IPS-NIHi11 (cell line): ENCODE results near the gene UROD.
A peak's percentile ranks its signal among the peaks of the same experiment; 100 is the strongest.

ENCODE experiments used
- DNase-seq: peaks from one replicate; pipeline ENCODE4 v3.0.0; 2012; ENCODE audit warnings: mixed read lengths, low spot score

Gene UROD

DNA sequence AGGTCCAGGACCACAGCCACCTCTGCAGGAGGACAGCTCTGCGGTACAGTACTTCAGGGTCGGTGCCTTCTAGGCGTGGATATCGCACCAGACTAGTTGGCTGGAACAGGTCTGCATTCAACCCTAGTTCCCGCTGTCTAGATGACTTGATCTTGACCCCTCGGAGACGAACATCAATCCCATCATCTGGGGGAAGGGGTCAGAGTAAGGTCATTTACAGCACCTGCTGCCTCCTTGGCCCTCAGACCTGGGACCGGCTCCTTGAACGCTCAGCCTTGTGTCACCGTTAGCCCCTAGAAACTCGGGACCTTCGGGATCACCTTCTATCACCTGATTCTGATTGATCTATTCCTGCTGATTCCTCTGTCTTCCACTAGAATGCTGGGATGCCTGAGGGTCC is 3.5 kb upstream of the UROD start:
- no peak for DNase-seq

DNA sequence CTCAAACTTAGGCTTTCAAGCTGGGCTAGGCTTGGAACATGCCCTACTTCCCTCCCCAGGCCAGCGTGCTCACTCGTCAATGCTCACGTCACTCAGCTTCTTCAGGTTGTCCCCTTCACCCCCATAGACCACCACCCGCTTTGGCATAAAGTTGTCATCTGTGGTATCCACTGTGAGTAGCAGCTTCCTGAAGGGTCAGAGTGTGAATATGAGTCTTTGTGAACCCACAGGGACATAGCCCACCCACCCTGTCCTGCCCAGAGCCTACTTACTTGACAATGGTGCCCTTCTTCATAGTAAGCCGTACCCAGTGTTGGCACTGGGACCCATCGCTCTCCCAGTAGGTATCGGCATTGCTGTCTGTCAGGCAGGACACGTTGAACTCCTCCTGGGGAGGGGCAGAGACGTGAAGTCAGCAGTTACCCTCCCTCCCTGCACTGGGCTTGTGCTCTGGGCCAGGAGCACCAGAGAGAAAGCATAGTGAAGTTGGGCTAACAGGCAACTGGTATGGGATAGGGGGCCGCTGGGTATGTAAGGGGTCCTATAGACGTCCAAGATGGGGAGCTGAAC is 2.7 kb upstream of the UROD start:
- DNase-seq: no peak

DNA sequence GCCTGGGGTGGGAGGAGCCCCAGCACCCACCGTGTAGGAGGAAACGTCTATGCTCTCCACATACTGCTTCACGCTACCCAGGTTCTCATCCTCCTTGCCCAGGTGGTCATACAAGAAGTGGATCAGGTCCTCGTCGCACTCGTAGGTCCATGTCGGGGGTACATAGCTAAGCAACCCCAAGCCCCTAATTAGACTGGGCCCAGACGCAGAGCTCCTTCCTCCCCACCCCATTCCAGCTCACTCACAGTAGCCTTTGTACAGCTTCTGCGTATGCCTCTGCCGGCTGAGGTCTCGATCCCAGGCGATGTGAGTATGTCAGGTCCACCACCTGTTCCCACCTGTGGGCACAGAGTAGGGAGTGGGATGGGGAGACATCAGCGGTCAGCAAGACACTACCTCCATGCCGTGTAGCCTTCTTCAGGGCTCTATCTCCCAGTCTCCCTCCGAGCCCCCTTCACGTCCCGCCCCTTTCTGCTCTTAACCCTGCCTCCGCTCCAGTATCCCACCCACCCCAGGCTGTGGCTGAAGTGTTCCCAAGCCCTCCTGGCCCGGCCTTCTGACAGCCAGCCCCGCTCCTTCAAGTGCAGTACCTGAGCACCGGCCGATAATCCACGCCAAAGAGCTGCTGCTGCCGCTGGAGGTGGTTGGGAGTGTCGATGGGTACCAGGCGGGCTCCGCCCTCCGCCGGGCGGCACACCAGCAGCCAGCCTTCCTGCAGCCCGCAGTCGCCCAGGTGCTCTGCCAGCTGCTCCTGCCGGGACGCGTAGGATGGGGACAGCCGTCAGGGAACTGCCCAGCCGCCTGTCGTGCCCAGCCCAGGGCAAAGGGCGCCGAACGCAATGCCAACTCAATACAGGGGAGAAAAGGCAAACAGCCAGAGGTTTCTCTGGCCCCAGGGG is 1.8 kb upstream of the UROD start:
- peak; percentile 62 for DNase-seq

DNA sequence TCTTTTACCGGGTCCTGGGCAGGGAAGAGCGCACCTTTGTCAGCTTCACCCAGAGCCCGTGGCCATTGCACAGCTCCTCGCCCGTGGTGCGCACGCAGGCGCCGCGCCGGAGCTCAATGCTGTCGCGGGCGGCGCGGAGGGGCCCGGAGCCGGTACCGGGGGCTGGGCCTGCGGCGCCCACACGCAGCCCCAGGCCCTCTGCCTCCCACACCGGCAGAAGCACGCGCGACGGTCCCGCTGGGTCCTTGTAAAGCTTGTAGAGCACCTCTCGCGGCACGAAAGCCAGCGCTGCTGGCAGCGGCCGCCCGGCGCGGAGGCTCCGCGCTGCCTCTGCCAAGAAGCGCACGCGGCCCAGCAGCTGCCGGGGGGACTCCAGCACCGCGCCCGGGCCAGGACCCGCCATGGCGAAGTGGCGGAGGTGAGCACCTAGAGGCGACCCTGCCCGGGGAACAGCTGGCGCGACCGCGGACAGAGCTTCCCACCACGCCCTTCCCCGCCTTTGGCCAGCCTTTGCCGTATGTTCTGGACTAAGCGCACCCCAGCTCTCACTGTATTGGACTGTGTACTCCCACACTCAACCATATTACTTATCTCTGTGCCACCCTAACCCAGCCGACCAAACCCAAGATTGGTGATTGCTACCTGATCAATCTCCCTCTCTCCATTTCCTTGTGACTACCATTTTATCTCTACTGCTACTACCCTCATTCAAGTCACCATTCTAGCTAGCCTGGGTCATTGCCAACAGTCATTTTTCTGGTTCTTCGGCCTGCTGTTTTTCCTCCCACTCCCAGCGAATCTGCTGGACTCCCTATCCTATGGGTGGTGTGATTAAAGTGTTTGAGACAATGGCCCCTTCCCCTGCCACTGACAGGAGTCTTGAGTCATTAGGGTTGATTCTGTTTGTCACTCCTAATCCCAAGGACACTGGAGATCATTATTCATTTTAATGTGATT is 921 bp upstream of the UROD start, which contains the start of gene HECTD3:
HECTD3 (minus strand) TSS at position 470 of the 957 bp plus-strand sequence; CDS start at position 403, 67 bp downstream.
- peak; percentile 83 for DNase-seq

DNA sequence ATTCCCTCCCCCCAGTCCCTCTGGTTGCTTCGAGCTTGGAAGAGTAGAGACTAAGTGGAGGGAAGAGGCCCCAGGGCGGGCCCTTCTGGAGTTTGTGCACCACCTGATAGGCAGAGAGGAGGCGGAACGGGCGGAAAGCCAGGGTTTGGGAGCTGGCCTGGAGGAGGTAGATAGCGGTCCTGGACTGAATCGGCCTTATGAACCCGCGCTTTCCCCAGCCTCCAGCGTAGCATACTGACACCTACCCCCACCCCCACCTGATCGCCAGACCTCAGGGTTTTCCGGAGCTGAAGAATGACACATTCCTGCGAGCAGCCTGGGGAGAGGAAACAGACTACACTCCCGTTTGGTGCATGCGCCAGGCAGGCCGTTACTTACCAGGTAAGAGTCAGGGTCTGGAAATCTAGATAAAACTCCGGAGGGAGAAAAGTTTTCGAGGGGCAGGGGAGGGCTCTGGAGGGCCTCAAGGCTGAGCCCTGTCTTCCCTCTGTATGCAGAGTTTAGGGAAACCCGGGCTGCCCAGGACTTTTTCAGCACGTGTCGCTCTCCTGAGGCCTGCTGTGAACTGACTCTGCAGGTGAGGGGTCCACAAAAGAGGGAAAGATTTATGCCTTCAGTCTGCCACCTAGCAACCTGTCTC is 705 bp downstream of the UROD start:
- DNase-seq: peak; percentile 40

DNA sequence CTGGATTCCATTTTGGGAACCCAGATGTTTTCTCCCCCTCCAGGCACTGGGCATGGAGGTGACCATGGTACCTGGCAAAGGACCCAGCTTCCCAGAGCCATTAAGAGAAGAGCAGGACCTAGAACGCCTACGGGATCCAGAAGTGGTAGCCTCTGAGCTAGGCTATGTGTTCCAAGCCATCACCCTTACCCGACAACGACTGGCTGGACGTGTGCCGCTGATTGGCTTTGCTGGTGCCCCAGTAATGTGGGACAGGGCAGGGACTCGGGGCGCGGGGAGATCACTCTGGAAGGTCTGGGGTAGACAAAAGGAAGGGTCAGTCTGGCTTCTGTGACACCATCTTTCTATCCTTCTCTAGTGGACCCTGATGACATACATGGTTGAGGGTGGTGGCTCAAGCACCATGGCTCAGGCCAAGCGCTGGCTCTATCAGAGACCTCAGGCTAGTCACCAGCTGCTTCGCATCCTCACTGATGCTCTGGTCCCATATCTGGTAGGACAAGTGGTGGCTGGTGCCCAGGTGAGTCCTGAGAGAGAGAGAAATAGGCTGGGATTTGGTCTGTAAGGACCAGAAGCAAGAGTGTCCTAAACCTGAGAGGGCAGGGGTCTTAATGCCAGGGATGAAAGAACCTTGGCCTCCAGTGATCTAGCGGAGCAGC is 1.6 kb downstream of the UROD start:
- no peak for DNase-seq

DNA sequence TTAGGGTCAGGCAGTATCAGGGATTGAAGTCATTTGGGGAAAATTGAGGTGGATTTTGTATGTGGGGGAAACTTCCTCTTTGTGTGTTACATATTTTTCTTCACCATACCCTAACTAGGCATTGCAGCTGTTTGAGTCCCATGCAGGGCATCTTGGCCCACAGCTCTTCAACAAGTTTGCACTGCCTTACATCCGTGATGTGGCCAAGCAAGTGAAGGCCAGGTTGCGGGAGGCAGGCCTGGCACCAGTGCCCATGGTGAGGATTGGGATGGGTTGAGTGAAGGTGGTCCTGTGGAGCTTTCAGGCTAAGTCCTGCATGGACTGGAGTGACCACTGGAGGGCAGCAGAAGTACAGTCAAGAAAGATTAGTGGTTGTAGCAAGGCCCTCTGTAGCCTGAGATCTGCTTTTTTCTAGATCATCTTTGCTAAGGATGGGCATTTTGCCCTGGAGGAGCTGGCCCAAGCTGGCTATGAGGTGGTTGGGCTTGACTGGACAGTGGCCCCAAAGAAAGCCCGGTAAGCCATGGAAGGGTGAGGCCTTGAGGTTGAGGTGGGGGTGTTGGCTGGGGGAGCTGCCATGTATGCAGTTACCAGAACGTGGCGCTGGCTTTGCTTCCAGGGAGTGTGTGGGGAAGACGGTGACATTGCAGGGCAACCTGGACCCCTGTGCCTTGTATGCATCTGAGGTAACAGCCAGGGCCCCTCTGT is 2.4 kb downstream of the UROD start:
- peak; percentile 78 for DNase-seq

DNA sequence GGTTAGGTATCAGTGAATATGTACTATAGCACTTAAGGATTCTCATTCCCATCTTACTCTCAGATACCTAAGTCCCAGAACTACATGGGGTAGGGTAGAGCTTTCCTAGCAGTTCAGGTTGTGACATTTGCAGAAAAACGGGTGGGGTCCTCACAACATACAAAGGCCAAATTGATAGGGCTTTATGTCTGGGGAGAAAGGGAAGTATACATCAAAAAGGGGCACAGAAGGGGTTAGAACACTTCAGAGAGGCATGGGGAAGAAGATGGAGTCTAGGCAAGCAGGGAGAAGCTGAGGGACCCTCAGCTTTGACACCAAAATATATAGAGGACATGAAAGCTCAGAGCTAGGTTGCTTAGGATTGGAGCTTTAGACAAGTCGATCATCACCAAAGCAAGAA is 3.6 kb downstream of the UROD start:
- no peak for DNase-seq

DNA sequence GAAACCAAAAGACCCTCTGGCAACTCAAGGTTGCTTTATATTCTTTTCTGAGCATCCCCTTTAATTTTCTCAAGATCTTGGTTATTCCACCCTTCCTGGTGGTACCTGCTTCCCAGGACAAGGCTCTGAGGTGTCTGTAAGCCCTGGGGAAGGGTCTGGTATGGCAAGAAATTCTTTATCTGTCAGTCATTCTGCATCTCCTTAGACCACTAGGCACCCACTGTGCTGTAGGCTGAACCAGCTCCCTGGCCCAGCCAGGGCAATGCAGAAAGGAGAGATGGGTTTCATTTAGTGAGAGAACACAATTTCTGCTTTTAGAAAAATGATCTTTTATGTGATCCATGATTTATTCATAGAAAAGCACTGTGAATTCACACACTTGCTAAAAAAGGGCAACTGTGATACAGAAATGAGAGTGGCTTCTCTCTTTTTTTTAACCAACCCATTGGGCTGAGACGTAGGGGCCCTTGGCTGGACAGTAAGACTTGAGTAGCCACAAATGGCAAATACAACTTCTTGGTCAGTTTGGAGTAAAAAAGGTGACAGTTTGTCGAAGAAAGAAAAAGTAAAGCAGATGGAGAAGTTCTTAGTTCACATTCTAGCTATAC is 4.1 kb downstream of the UROD start:
- DNase-seq: no peak

DNA sequence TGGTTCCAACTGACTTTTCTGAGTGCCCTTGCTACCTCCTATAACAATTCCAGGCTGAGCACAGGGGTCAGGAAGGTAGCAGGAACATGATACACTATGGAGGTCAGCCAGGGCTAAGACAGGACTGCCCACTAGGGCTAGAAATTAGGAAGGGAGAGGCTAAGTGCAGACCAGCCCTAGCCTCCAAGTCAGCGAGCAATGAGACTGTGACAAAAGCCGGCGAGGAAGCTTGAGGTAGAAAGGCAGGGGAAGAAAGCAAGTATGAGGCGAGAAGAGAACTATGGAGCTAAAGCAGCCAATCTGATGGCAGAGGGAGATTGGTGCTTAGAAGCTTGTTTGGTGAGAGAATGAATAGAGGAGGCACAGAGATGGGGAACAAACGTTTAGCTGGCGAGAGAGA is 4.7 kb downstream of the UROD start:
- DNase-seq: no peak

DNA sequence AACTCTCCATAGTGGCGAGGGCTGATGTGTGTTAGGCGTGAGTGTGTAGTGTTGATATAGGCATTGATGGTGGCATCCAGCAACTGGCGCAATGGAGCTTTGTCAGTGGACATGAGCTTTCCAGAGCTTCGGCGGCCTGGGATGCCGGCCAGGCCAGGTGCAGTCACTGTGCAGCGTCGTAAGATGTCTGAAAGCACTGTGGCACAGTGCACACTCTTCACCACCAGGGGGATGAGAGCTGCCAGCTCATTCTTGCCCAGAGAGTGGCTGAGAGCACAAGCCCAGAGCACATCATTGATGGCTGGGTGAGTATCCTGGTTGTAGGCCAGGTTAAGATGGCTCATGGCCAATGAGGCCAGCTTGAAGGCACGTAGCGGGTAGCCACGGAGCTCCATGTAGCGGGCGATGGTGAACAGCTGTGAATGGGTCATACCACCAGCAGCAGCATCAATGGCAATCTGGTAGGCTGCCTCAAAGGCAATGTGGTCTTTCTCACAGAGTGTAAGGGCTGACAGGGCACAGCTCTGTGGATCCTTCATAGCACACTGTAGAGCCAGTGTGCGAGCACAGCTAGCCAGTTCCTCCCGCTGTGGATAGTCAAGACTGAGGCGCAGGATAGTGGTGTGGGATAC is 6.7 kb downstream of the UROD start:
- DNase-seq: peak; percentile 58

DNA sequence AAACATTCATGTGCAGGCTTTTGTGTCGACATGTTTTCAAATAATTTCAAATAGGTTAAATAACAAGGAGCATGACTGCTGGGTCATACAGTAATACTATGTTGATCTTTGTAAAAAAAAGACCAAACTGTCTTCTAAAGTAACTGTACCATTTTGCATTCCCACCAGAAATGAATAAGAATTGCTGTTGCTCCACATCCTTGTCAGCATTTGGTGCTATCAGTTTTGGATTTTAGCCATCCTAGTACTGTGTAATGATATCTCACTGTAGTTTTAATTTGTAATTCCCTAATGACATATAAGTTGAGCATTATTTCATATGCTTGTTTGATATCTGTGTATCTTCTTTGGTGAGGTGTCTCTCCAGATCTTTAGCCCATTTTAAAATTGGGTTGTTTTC is 11.6 kb downstream of the UROD start:
- DNase-seq: no peak

DNA sequence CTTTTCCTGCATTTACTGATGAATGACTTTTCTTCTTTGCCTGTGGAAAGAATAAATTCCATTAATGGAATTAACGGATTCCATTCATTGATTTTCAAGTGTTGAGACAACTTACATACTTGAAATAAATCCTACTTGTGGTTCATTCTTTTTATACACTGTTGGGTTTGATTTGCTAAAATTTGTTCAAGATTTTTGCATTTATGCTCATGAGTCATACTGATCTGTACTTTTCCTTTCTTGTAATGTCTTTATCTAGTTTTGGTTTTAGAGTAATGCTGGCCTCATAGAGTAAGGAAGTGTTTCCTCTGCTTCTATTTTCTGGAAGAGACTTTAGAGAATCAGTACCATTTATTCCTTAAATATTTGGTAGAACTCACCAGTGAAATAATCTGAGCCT is 14.4 kb downstream of the UROD start:
- DNase-seq: no peak

DNA sequence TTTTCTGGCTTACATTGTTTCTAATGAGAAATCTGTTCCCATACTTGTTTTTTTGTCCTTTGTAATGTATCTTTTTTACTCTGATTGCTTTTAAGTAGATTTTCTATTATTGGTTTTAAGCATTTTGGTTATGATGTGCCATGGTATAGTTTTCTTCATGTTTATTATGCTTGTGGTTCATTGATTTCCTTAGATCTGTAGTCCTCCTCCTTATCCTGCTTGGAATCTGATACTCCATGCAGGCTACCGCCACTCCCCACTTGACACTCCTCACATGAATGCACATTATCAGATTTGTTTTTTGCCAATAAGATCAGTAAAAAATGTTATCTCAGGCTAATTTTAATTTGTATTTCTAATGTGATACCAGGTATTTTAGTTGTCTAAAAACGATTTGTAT is 20.8 kb downstream of the UROD start:
- no peak for DNase-seq

DNA sequence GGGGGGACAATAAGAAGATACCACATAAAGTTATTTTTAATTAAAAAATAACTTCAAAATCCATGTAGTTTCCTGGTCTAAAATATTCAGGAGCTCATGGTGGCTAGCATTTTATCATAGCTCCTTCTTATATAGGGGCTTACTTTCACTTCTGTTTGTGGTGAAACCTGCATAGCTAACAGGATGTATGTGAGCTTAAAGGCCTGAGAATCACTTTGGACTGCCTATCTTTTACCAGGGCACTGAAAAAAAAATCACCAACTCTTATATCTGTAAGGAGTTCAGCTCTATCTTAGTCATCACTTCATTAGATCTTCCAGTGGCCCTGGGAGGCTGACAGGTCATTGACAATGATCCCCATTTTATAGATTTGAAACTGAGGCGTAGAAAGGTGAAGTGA is 21.3 kb downstream of the UROD start:
- DNase-seq: no peak

DNA sequence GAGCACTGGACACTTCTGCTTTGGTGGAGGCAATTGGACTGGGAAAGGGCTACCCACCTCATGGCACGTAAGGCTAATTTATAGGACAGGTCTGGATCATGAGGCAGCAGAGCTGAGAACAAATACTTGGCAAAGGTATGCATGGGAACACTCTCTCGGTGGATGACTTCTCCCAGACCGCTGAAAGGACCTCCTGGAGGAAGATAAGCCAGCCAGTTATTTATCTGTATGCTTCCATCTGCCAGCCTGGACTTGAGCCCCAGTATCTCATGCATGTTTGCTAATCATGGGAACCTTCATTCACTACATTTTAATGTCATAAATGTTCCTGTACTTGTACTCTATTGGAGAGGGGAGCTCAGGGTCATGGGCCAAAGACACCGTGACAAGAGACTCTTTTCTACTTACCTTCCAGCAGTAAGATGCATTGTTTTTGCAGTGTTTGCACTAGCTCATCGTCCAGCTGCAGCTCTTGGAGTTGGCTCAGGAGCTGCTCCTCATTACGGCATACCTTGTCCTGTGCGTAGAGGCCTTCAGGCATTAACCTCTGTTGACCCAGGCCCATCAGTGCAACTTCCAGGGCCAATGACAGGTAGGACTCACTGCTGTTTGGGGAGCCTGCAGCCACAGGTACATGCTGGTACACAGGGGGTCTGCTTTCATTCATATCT is 23.7 kb downstream of the UROD start:
- no peak for DNase-seq

DNA sequence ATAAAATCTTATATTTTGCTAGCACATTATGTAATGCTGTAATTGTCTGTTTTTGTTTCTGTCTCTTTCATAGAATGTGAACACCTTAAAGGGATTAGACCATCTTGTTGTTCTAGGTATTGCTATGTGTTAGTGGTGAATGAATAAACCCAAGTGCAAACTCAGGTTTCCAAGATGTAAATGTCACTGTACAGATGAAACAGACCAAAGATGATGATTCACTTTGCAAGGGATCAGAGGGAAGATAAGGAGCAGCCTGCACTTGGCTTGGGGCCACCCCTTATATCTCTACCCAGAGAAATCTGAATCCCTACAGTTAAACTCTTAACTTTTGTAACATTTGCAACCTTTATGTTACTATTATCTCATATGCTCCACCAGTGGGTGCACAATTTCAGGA is 25.4 kb downstream of the UROD start:
- no peak for DNase-seq

DNA sequence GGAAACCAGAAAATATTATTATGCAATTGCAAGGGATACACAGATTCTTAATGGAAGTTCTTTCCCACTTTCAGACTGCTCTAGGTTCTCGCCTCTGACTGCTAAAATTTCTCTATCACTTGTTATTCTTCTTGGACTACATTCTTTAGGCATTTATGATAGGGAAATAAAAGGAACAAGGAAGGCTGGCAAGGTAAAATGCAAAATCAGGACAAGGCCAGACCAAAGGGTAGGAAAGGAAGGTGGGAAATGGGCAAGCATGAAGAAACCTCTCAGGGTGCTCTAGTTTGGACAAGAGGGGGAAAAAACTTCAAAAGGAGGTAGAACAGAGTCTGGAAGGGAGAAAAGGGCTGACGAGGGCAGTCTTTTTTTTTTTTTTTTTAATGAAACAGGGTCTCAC is 26.2 kb downstream of the UROD start:
- DNase-seq: no peak

DNA sequence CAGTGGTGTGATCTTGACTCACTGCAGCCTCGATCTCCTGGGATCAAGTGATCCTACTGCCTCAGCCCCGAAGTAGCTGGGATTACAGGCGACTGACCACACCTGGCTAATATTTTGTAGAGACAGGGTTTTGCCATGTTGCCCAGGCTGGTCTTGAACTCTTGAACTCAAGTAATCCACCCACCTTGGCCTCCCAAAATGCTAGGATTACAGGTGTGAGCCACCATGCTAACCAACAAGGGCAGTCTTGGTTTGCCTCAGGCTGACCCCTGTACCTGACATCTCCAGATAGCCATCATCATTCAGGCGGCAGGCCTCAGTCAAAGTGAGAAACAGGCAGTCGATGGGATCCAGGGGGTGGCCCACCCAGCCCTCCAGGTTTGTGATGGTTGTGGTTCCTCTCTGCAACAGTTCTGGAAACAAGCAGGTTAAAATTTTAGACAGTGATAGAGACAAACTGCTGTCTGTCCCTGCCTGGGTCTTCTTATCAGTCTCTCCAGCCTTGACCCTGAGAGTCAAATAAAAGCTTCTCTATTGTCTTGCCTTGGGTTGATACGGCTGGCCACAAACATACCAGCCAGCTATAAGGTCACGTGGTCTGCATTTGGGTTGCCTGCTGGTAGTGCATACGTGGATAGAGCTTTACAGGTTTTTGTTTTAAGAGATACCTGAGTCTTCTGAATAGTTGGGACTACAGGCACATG is 26.8 kb downstream of the UROD start:
- DNase-seq: no peak
